HTR-8/SVneo (cell line): ENCODE measurements around the gene ZNF532.
"Not testable (repeated sequence)": the region's sequence is repeated elsewhere in the genome, so short reads cannot be mapped to it uniquely, and the experiment has no call there.

Experiments used
- DNase-seq: peaks from one replicate; pipeline ENCODE4 v3.0.0; 2011; ENCODE audit warnings: low spot score, mixed read lengths; ENCODE audit not compliant: insufficient read length
- FAIRE-seq: peaks from 2 replicates; lab custom pipeline; 2011; peaks lifted over from hg19 to GRCh38; lab: Jason Lieb, UNC

Gene ZNF532

DNA sequence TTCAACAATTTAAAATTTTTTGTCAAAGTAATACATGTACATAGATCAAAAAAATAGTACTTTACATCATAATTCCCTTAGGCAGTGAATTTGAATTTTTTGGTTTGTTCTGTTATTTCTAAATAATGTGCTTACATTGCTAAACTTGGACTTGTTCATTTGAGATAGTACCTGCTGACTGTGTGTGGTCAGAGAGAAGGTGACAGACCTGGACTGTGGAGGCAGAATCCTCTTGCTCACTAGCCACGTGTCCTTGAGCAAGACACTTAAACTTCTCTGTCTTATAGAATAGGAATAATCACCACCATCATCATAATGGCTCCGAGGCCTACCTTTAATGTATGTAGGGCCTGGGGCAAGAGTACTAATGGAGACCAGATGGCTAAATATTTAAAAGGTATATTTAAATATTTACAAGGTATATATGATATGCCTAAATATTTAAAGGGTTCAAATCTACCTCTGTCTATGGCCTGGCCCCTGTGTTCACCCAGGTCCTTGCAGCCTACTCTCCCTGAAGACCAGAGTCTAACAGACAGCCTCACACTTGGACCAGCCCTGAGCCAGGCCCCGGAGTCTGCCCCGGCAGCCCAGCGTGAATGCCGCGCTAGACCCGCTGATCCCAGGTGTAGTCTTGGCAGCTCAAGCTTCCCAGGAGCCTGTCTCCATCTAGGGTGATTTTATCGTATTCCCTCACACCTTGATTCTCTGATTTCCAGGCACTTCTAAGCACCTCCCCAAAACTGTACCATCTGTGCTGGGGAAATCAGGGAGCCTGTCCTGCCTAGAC, 33.5 kb downstream of the ZNF532 start:
- DNase-seq (no peak), FAIRE-seq (no peak)

DNA sequence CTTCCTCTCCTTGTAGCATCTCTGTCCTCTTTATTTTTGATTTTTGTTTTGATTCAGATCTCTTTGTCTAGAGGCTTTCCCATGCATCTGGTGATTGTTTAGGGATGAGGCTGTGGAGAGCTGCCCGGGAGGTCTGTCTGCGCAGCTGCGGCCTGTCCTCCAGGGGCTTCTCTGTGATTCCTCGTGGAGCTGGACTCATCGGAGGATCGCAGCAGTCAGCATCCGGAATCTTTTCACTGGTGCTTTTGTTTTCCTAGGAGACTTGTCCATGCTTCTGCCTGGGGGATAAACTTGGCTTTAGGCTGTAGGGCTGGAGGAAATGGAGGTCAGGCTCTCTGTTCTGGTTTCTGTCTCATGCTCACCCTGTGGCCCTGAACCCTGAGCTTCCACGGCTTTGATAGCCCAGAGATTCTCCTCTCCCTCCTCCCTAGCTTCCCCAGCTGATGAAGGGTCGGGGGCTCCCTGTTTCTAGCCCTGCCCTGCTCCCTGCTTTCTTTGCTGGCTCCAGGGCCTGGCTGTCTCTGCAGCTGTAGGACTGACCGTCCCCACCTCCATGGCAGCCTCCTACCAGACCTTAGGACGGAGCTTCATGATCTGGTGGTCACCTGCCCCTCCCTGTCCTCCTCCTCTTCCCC, 35.5 kb downstream of the ZNF532 start:
- no peak for DNase-seq

DNA sequence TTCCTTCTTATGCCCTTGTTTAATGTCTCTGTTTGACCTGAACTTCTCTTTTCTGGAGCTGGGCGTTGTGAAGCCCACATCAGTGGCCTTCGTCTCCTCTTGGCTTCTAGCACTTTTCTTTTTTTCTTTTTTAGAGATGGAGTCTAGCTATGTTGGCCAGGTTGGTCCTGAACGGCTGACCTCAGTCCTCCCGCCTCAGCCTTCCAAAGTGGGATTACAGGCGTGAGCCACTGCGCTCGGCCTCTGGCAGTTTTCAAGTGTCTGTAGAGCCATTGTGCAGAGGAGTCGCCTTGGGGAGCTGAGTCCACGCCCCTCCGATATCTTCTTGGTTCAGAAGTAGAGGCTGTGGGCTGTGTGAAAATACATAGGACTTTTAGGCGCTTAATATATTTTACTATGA, 36.5 kb downstream of the ZNF532 start:
- FAIRE-seq = no peak
- no peak for DNase-seq

More for the DNA sequence above, 35.5 kb downstream of the ZNF532 start:
- FAIRE-seq = no peak

DNA sequence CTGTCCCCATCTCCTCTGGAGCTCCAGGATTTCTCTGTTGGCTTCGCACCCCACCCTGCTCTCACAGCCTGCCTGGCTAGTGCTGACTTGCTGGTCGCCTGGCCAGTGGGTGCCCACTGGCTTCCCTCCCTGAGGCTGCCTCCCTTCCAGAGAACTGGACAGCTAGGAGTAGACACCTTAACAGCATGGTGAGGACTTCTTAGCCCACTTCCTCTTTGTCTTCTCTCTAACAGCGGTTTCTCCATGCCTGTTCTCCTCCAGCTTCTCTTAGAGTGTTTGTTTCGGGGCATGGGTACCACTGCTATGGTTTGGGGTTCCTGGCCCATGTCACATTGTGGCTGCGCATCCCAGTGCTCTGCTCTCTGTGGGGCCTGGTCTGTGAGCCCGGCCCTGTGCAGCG, 37.1 kb downstream of the ZNF532 start:
- FAIRE-seq (no peak), DNase-seq (no peak)

DNA sequence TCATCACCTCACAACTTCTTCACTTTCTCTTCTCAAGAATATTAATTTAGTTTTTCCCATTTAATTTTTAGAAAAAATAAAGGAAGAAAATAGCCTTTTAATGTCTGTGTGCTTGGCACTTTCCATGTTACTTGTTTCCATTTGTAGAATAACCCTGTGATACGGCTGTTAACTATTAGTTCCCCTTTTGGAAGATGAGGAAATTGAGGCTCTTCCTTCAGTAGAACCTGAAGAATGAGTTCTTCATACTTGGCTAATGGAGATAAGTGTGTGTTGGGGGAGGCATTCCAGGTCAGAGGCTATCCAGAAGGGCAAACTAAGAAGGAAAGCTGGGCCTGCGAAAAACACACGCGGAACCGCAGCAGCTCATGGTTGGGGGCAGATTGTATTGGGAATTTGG, 38.3 kb downstream of the ZNF532 start:
- no peak for DNase-seq
- FAIRE-seq = no peak

DNA sequence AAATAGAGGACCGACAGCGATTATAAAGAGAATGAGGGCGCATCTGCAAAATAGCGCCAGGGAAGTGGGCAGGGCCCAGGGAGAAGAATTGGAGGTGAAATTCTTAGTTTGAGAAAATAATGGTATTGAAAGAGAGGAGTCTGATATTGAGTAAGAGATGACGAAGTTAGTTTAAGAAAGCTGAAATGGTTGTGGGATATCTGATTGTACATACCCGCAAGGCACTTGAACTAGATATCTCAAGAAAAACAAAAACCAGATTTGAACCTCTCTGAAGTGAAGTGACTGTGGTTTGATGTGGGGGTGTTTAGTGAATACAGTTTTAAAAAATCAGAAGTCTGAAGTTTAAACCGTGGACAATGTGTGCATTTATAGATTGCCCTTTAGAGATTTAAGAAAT, 38.9 kb downstream of the ZNF532 start:
- no peak for FAIRE-seq
- no peak for DNase-seq

DNA sequence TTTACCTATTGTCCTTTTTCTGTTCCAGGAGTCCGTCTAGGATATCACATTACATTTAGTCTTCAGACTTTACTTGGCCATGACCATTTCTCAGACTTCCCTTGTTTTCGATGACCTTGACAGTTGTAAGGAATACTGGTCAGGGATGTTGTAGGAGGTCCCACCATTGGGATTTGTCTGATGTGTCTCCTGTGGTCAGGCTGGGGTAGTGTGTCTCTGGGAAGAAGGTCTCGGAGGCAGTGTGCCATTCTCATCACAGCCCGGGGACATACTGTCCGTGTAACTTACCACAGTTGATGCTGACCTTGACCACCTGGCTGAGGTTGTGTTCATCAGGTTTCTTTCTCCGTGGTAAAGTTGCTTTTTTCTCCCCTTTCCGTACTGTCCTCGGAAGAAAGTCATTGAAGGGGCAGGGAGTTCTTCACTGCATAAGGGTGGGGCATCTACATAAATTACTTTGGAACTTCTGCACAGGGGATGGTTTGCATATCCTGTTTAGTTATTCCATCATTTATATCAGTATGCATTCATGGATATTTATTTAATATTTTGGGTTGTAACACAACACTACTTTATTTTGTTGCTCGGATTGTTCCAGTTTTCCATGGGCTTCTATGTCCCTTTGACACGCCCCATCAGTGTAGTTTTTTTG, 41.2 kb downstream of the ZNF532 start:
- DNase-seq (no peak), FAIRE-seq (no peak)

DNA sequence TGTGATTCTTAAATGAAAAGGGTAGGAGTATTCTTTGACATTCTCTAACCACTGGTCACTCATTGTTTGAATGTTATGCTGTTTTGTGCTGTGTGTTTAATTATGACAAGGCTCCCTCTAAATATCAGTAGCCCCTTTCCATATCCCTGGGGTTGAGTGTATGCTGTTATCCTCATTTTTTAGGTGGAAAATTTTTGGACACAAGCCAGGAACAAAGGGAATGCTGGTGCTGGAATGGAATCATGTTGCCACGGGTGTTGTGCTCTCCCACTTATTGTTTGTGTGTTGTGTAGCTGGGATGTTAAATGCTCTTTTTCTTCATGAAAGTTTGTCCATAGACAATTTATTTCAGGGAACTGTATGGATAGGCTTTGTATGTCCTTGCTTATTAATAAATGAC, 43.3 kb downstream of the ZNF532 start:
- FAIRE-seq = no peak

DNA sequence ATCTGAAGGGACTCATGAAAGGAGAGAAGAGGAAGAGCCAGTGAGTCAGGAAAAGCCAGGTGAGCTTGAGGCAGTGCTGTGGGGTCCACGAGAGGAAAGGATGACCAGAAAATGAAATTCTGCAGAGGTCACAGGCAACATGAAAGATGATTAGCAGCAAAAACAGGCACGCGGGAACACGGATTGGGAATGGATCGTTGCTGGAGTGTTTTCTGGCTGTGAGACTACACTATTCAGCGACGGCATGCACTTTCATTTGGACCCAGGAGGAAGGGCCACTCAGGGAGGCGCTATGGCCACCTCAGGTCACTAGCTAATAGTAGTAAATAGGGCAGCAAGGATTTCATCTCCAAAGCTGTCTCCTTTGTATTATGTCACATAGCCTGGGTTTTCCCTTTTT, 44.8 kb downstream of the ZNF532 start:
- DNase-seq = no peak
- FAIRE-seq = no peak

More for the DNA sequence above, 43.3 kb downstream of the ZNF532 start:
- DNase-seq = no peak

DNA sequence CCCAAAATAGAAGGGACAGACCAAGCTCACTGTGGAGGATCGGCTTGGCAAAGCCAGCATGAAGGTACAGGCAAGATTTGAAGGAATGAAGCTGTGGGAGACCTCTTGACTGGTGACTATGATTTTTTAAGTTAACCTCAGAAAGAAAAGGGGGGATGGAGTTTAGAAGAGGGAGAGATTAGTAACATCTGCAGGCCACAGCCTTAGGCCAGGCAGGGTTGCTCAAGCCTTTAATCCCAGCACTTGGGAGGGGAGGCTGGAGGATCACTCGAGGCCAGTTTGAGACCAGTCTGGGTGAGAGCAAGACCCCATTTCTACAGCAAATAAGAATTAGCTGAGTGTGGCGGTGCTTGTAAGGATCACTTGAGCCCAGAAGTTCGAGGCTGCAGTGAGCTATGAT, 46.6 kb downstream of the ZNF532 start:
- FAIRE-seq = no peak

DNA sequence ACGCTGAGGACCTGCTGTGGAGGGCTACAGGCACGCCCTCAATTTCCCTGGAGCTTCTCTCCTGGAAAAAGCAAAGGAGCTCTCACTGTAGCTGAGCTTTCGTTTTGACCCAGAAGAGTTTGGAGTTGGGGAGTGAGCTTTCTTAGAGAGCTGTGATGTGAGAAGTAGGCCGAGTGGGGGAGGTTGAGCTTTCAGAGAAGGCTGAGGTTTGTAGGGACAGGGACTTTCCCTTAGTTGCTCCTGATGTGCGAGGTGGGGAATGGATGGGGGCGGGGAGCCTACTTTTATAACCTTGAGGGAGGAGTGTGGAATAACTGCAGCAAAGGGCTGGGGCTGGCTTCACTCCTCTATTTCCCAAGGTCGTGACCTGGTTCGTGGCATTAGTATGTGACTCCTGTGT, 47.1 kb downstream of the ZNF532 start:
- no peak for FAIRE-seq
- no peak for DNase-seq

More for the DNA sequence above, 46.6 kb downstream of the ZNF532 start:
- no peak for DNase-seq

DNA sequence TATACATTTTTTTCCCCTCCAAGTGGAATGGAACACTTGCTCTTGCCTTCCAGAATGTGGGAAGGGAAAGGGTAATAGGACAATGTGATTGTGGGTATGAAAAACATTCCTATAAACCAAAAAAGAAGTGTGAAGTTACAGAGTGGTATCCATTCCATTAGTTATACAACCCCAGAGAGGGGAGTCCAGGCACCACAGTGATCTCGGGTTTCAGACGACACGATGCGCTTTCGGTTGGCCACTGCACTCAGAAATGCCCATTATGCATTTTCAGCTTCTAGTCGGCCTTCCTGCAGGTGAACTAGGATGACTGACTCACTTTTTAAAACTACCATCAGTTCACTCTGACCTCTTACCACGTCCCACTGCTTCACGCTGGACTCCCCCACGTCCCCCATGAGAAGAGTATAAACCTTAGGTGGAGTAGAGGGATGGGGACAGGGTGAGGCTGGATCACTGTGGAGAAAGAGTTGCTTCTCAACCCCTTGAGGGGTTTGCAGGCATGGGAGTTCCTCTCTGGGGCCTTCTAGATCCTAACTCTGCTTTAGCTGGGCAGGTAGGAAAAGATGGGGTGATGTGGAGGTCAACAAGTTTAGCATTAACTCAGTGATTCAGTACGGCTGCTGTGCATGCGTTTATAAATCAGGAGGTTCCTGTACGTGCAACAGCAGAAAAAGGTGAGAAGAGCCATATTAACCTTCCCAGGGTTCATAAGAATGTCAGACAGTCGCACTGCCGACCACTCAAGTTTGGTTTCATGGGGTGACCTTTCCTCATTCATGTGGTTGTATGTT, 50.5 kb downstream of the ZNF532 start:
- DNase-seq (no peak), FAIRE-seq (no peak)

DNA sequence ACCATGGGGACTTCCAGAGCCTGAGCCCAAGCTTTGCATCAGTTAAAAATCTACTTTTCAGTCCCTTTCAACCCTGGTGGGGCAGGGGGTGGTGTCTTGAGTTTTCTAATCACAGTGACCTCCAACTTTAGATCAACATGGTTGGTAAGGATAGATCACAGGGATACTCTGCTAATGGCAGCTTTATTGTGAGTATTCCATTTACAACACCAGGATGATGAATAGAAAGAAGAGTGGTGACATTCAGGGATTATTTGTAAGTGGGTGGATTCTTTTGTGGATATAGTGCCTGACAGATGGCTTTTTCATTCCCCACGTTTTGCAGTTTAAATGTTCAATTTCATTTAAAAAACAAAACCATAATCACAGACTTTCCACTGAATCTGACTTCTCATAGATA, 51.3 kb downstream of the ZNF532 start:
- FAIRE-seq = no peak
- no peak for DNase-seq

DNA sequence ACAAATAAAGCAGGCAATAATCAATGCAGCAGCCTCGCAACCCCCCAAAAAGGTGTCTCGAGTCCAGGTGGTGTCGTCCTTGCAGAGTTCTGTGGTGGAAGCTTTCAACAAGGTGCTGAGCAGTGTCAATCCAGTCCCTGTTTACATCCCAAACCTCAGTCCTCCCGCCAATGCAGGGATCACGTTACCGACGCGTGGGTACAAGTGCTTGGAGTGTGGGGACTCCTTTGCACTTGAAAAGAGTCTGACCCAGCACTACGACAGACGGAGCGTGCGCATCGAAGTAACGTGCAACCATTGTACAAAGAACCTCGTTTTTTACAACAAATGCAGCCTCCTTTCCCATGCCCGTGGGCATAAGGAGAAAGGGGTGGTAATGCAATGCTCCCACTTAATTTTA, 55.3 kb downstream of the ZNF532 start:
- not testable (repeated sequence) for DNase-seq
- FAIRE-seq = peak; percentile 51

DNA sequence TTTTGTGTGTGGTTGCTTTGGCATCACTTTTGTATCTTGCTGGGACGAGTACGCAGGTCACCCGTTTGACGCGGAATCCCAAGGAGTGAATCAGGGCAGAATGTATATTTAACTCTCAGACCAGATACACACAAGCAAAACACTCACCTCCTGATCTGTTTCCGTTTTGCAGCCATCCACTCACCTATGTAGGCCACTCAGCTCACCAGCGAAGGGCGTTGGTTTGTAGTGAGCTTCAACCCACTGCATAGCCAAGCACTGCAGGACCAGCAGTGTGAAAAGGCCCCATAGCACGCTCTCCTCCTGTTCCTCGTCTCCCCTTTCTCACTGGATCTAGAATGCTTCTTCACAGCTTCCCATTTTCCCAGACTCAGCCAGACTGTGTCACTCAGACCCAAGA, 58.3 kb downstream of the ZNF532 start:
- no peak for FAIRE-seq
- no peak for DNase-seq

DNA sequence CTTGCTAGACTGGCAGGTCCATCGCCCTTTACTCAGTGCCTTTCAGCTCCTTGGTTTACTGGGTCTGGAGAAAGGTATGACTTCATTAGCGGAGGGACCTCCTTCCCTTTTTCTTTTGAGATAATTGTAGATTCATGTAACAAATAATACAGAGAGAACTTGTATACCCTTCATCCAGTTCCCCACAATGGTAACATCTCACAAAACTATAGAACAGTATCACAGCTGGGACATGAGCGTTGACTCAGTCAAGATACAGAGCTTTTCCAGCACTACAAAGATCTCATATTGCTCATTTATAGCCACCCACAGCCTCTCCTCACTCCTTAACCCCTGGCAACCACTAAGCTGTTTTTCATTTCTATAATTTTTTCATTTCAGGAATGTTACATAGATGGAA, 59.8 kb downstream of the ZNF532 start:
- no peak for DNase-seq
- FAIRE-seq = no peak

DNA sequence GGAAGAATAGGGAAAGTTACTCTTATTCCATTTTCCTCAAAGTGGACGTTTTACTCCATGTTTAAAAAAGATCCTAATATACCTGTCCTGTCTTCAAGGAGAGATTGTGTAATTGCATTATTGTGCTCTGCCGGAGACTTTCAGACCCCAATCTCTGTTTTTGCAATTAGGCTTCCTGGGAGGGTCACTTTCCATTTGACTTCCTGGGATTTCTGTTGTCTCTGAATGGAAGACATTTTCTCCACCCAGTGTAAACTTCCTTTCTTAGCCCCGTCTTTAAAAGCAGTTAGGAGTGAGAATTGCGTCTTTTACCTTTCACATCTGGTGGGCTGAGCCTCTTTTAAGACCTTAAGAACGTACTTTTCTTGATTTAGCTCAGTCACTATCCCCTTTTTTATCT, 63.0 kb downstream of the ZNF532 start:
- DNase-seq = no peak
- no peak for FAIRE-seq

DNA sequence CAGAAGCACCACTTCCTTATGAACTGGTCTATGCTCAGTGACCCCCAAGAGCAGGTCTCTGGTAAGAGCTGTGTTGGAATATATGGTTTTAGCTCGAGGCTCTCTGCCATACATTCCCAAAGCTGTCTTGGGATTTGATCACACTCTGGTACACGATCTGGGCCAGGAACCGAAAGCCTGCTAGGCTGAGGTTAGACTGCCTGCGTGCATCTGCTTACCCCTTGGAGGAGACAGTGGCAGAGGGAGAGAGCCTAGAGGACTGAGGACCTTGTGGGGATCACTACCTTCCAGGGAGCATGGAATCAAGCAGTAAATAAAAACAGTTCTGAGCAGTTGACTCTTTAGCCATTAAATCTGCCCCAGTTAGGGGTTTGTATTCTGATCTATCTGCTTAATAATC, 63.7 kb downstream of the ZNF532 start:
- no peak for DNase-seq
- no peak for FAIRE-seq

DNA sequence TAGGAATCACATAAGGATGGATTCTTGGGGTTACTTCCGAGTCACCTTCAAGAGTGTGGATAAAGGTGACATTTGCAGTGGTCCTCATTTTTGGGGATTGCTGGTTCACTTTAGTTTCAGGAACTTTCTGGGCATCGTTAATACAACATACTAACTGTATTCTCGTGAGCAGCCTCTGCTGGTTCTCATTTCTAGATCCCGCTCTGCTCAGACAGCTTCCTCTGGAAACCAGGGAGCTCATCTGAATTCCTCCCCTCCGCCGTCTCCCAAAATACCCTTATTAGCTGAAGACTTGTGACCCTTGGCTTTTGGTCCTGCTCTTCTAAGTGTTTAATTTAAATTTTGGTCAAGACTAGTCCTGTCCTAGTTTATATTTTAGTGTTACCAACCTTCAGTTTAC, 64.5 kb downstream of the ZNF532 start:
- FAIRE-seq (no peak), DNase-seq (no peak)

DNA sequence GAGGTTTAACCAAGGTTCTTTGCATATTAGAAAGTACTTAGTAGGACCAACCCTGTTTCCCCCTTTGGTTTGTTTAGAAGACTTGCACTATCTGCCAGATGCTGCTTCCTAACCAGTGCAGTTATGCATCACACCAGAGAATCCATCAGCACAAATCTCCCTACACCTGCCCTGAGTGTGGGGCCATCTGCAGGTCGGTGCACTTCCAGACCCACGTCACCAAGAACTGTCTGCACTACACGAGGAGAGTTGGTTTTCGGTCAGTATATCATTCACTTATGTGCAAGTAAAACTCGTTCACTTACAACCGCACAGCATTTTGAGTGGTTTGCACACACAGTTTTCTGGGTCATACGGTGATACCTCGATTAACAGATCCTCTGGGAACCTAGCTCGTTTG, 69.7 kb downstream of the ZNF532 start:
- DNase-seq (no peak), FAIRE-seq (no peak)
